HUES48 (cell line): Measurements from ENCODE around the gene SLC45A1.
A peak's percentile ranks its signal among the peaks of the same experiment; 100 is the strongest.

Experiments
- H3K27ac ChIP-seq: one replicate; pipeline ENCODE4 v1.7.0; 2013; ENCODE audit warnings: low read depth, low read length, inconsistent platforms
- H3K27me3 ChIP-seq: 2 replicates; pipeline ENCODE4 v1.6.1; 2013; ENCODE audit warnings: mild to moderate bottlenecking, low read length; ENCODE audit not compliant: control insufficient read depth, insufficient read depth
- H3K36me3 ChIP-seq: 2 replicates; pipeline ENCODE4 v1.6.1; 2013; ENCODE audit warnings: low read length; ENCODE audit not compliant: control insufficient read depth, insufficient read depth
- H3K4me1 ChIP-seq: 2 replicates; pipeline ENCODE4 v1.6.1; 2013; ENCODE audit warnings: mild to moderate bottlenecking, low read length; ENCODE audit not compliant: control insufficient read depth, insufficient read depth
- H3K4me3 ChIP-seq: 2 replicates; pipeline ENCODE4 v1.5.1; 2013; ENCODE audit warnings: mild to moderate bottlenecking, low read depth, low read length
- H3K9ac ChIP-seq: 2 replicates; pipeline ENCODE4 v1.6.1; 2013; ENCODE audit warnings: mild to moderate bottlenecking, low read depth, low read length, moderate library complexity
- H3K9me3 ChIP-seq: 2 replicates; pipeline ENCODE4 v1.6.1; 2013; ENCODE audit warnings: low read length; ENCODE audit not compliant: control insufficient read depth, insufficient read depth

SLC45A1 gene

GRCh38 chr1:8312235-8313218 lies 5.4 kb upstream of the SLC45A1 start:
- no peaks in the 10 kb centered on the region for H3K36me3 ChIP-seq
- H3K27ac ChIP-seq, result no peak overlapping the region
- no peak overlapping the region for H3K4me3 ChIP-seq
- H3K4me1 ChIP-seq, result peaks cover 17% of the 10 kb centered on the region
- H3K27me3 ChIP-seq, result peaks cover 5% of the 10 kb centered on the region
- no peak overlapping the region for H3K9ac ChIP-seq
- H3K9me3 ChIP-seq, result no peaks in the 10 kb centered on the region

GRCh38 chr1:8313231-8313630 lies 4.7 kb upstream of the SLC45A1 start:
- Histone ChIP-seq H3K9me3 (no peaks in the 10 kb centered on the region), H3K9ac (no peak overlapping the region), H3K4me3 (no peak overlapping the region), H3K27me3 (peaks cover 10% of the 10 kb centered on the region), H3K36me3 (no peaks in the 10 kb centered on the region), H3K27ac (no peak overlapping the region), H3K4me1 (peaks cover 20% of the 10 kb centered on the region)

- Histone ChIP-seq H3K9me3 (no peaks in the 10 kb centered on the region), H3K4me1 (peaks cover 22% of the 10 kb centered on the region), H3K4me3 (no peak overlapping the region), H3K9ac (no peak overlapping the region), H3K27ac (no peak overlapping the region), H3K27me3 (peaks cover 21% of the 10 kb centered on the region), H3K36me3 (no peaks in the 10 kb centered on the region)
Observed at GRCh38 chr1:8314346-8315280, 3.3 kb upstream of the SLC45A1 start.

GRCh38 chr1:8315573-8316475 lies 2.1 kb upstream of the SLC45A1 start:
- peaks cover 22% of the 10 kb centered on the region for H3K4me1 ChIP-seq
- no peaks in the 10 kb centered on the region for H3K36me3 ChIP-seq
- H3K4me3 ChIP-seq, result no peak overlapping the region
- no peak overlapping the region for H3K27ac ChIP-seq
- no peaks in the 10 kb centered on the region for H3K9me3 ChIP-seq
- peaks cover 21% of the 10 kb centered on the region for H3K27me3 ChIP-seq
- no peak overlapping the region for H3K9ac ChIP-seq

GRCh38 chr1:8318436-8318835 lies 522 bp downstream of the SLC45A1 start:
- Histone ChIP-seq H3K27me3 (peaks cover 21% of the 10 kb centered on the region), H3K36me3 (no peaks in the 10 kb centered on the region), H3K4me1 (peaks cover 22% of the 10 kb centered on the region), H3K27ac (no peak overlapping the region), H3K9me3 (no peaks in the 10 kb centered on the region), H3K4me3 (peak overlapping the region; percentile 63), H3K9ac (no peak overlapping the region)

GRCh38 chr1:8321612-8322011 lies 3.7 kb downstream of the SLC45A1 start:
- Histone ChIP-seq H3K27me3 (peaks cover 21% of the 10 kb centered on the region), H3K9ac (no peak overlapping the region), H3K9me3 (no peaks in the 10 kb centered on the region), H3K36me3 (no peaks in the 10 kb centered on the region), H3K4me3 (no peak overlapping the region), H3K27ac (no peak overlapping the region), H3K4me1 (peaks cover 4% of the 10 kb centered on the region; the same call in 1 of the 2 replicates)

- H3K36me3 ChIP-seq, result no peaks in the 10 kb centered on the region
- no peak overlapping the region for H3K4me3 ChIP-seq
- no peak overlapping the region for H3K27ac ChIP-seq
- H3K4me1 ChIP-seq, result no peaks in the 10 kb centered on the region
- H3K27me3 ChIP-seq, result peaks cover 6% of the 10 kb centered on the region
- no peaks in the 10 kb centered on the region for H3K9me3 ChIP-seq
- no peak overlapping the region for H3K9ac ChIP-seq
Observed at GRCh38 chr1:8323706-8324105, 5.8 kb downstream of the SLC45A1 start.

GRCh38 chr1:8324176-8324810 lies 6.4 kb downstream of the SLC45A1 start:
- H3K36me3 ChIP-seq, result no peaks in the 10 kb centered on the region
- H3K9ac ChIP-seq, result no peak overlapping the region
- no peak overlapping the region for H3K27ac ChIP-seq
- H3K9me3 ChIP-seq, result no peaks in the 10 kb centered on the region
- H3K4me1 ChIP-seq, result no peaks in the 10 kb centered on the region
- peaks cover 2% of the 10 kb centered on the region; the same call in 1 of the 2 replicates for H3K27me3 ChIP-seq
- no peak overlapping the region for H3K4me3 ChIP-seq

- Histone ChIP-seq H3K27me3 (no peaks in the 10 kb centered on the region), H3K36me3 (no peaks in the 10 kb centered on the region), H3K9ac (no peak overlapping the region; the same call in 1 of the 2 replicates), H3K4me3 (no peak overlapping the region), H3K27ac (no peak overlapping the region), H3K9me3 (no peaks in the 10 kb centered on the region), H3K4me1 (no peaks in the 10 kb centered on the region)
Observed at GRCh38 chr1:8325771-8326170, 7.9 kb downstream of the SLC45A1 start.

GRCh38 chr1:8326265-8326664 lies 8.4 kb downstream of the SLC45A1 start:
- Histone ChIP-seq H3K27me3 (no peaks in the 10 kb centered on the region), H3K9ac (no peak overlapping the region), H3K36me3 (no peaks in the 10 kb centered on the region), H3K27ac (no peak overlapping the region), H3K4me3 (no peak overlapping the region), H3K9me3 (no peaks in the 10 kb centered on the region), H3K4me1 (no peaks in the 10 kb centered on the region)
